RWPE2 (cell line): Measurements from ENCODE around the gene DPM1.
A peak's percentile ranks its signal among the peaks of the same experiment; 100 is the strongest.

Source experiments
- ATAC-seq: fragments of 200-7000 bp; cut with Tn5 transposase; 3 replicates; pipeline ENCODE4 v1.9.1; 2021; ENCODE audit warnings: low read depth
- DNase-seq: peaks from one replicate; pipeline ENCODE4 v3.0.0-alpha.2; 2020; ENCODE audit warnings: low spot score
- H3K27ac ChIP-seq: fragments of 450-650 bp; 2 replicates; pipeline ENCODE4 v1.5.1; 2017; ENCODE audit warnings: mild to moderate bottlenecking; ENCODE audit not compliant: poor library complexity, severe bottlenecking
- H3K27me3 ChIP-seq: fragments of 250-450 bp; sonication (Bioruptor Pico); 2 replicates; pipeline ENCODE4 v1.5.1; 2021; ENCODE audit warnings: mild to moderate bottlenecking, moderate library complexity; ENCODE audit not compliant: insufficient read depth, poor library complexity, severe bottlenecking
- H3K36me3 ChIP-seq: fragments of 250-450 bp; sonication (Bioruptor Pico); 2 replicates; pipeline ENCODE4 v1.5.1; 2020; ENCODE audit warnings: low read depth, mild to moderate bottlenecking, moderate library complexity
- H3K4me1 ChIP-seq: fragments of 250-450 bp; sonication (Bioruptor Pico); 2 replicates; pipeline ENCODE4 v1.5.1; 2021; ENCODE audit warnings: mild to moderate bottlenecking, moderate library complexity; ENCODE audit not compliant: insufficient read depth, poor library complexity, severe bottlenecking
- H3K4me3 ChIP-seq: fragments of 250-450 bp; sonication (Bioruptor Pico); 2 replicates; pipeline ENCODE4 v1.5.1; 2021; ENCODE audit warnings: mild to moderate bottlenecking, moderate library complexity; ENCODE audit not compliant: severe bottlenecking
- H3K9me3 ChIP-seq: fragments of 250-450 bp; sonication (Bioruptor Pico); 2 replicates; pipeline ENCODE4 v1.5.1; 2021; ENCODE audit warnings: mild to moderate bottlenecking, moderate library complexity; ENCODE audit not compliant: severe bottlenecking
- TF ChIP-seq, protein P1 (sequence below): fragments of 450-650 bp; IDR thresholded peaks from one replicate; pipeline ENCODE4 v1.5.1; 2017; ENCODE audit warnings: mild to moderate bottlenecking, moderate library complexity; ENCODE audit not compliant: poor library complexity, severe bottlenecking

Gene DPM1

DNA sequence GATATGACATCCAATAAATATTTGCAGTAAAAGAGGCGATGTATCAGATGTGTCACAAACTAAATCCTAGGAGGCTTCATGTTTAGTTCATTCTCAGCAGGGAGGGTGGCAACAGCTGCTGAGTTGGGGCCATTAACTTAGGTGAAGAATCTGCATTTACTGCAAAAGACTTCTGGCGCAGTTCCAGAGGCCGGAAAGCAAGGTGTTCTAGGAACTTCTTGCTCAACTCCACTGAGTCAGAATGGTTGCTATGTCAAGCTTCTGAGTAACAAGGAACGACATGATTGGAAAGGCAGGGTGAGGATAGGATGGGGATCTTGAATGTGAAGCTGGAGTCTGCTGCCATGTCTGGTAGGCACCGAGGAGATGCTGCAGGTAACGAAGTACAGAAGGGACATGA is 38.8 kb downstream of the DPM1 start:
- no peaks in the 10 kb centered on the region for H3K27me3 ChIP-seq
- H3K4me1 ChIP-seq = peaks cover 64% of the 10 kb centered on the region
- H3K4me3 ChIP-seq = no peak overlapping the region
- no peaks in the 10 kb centered on the region for H3K9me3 ChIP-seq
- ATAC-seq (peak; percentile 84), DNase-seq (peak; percentile 99)
- H3K27ac ChIP-seq = peak overlapping the region; percentile 30
- TF ChIP-seq, protein P1, sequence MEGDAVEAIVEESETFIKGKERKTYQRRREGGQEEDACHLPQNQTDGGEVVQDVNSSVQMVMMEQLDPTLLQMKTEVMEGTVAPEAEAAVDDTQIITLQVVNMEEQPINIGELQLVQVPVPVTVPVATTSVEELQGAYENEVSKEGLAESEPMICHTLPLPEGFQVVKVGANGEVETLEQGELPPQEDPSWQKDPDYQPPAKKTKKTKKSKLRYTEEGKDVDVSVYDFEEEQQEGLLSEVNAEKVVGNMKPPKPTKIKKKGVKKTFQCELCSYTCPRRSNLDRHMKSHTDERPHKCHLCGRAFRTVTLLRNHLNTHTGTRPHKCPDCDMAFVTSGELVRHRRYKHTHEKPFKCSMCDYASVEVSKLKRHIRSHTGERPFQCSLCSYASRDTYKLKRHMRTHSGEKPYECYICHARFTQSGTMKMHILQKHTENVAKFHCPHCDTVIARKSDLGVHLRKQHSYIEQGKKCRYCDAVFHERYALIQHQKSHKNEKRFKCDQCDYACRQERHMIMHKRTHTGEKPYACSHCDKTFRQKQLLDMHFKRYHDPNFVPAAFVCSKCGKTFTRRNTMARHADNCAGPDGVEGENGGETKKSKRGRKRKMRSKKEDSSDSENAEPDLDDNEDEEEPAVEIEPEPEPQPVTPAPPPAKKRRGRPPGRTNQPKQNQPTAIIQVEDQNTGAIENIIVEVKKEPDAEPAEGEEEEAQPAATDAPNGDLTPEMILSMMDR = no peak
- H3K36me3 ChIP-seq = peaks cover 61% of the 10 kb centered on the region

DNA sequence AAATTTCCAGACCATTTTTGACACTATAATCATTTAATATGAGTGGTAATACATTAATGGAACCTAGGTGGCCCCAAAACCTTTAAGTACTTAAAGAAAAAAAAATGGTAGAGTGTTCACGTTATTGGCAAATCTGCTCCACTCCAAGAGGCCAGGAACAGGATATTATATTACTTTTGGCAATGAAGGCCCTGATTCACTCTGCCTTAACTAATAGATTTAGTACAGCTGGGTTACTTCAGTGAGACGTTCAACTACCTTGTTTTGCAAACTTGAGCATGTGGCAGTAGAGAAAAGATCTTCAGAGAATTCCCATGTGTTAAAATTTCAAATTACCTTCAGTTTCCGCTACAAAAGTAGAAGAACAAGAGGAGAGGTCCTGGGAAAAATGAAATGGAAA is 39.9 kb downstream of the DPM1 start:
- Histone ChIP-seq H3K4me3 (no peak overlapping the region), H3K4me1 (peaks cover 75% of the 10 kb centered on the region), H3K27ac (peak overlapping the region; percentile 57), H3K27me3 (no peaks in the 10 kb centered on the region), H3K9me3 (no peaks in the 10 kb centered on the region), H3K36me3 (peaks cover 58% of the 10 kb centered on the region)
- TF ChIP-seq, protein P1 = no peak
- ATAC-seq = no peak
- DNase-seq = no peak

DNA sequence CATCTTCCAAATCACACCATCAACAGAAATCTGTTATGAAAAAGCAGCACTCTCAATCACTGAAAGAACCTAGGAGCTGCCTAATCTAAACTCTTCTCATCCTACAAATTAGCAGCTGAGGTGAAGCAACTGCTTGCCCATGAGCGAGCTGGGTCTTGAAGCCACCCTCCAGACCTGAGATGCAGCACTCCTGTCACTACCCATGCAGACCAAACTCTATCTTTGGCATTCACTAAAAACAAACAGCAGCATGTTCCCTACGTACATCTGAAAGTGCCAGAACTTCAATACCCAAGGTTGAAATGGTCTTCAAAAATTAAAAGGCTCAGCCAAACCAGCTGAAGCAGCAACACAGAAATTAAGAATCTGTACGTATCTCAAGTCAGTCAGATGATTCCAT is 41.4 kb downstream of the DPM1 start:
- H3K4me1 ChIP-seq = peaks cover 75% of the 10 kb centered on the region

DNA sequence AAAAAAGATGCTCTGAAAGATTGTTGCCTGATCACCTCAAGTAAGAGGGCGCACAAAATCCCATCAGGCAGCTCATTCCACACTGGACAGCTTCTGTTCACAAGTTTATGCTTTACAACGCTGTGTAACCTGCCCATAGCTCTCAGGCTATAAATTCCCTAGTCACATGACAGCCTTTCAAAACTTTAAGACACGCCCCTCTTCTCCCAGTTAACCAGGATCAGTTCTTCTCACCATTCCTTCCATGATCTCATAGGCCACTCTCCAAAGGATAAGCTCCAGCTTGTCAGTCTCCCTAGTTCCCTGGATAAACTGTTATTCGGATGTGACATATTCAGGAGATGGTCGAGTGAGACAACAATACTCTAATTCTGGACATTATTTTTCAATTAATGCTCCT is 42.1 kb downstream of the DPM1 start:
- DNase-seq (no peak), ATAC-seq (peak; percentile 58)
- no peaks in the 10 kb centered on the region for H3K9me3 ChIP-seq
- no peaks in the 10 kb centered on the region for H3K27me3 ChIP-seq
- peak overlapping the region; percentile 57 for H3K27ac ChIP-seq
- TF ChIP-seq, protein P1 = no peak
- H3K4me1 ChIP-seq = peaks cover 75% of the 10 kb centered on the region
- H3K36me3 ChIP-seq = peaks cover 67% of the 10 kb centered on the region
- no peak overlapping the region for H3K4me3 ChIP-seq

More for the DNA sequence above, 41.4 kb downstream of the DPM1 start:
- TF ChIP-seq, protein P1 = no peak
- no peaks in the 10 kb centered on the region for H3K9me3 ChIP-seq
- ATAC-seq (no peak), DNase-seq (no peak)
- H3K27me3 ChIP-seq = no peaks in the 10 kb centered on the region
- H3K4me3 ChIP-seq = no peak overlapping the region
- peaks cover 65% of the 10 kb centered on the region for H3K36me3 ChIP-seq
- peak overlapping the region; percentile 57 for H3K27ac ChIP-seq

DNA sequence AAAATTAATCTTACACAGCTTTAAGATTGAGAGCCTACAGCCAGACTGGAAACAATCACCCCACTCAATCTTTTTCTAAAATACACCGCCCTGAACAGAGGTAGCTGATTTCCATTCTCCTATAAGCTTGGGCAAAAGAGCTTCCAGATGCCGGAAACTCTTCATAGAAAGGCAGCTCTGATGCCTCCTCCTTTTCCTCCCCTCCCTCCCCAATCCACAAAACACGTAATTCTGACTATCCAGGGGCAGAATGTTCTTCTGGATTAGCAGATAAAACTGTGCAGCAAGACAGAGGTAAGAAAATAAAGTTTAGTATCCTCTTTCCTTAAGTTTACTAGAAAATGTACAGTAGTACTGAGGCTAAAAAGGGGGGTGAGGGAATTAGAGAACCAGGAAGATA is 42.9 kb downstream of the DPM1 start:
- Histone ChIP-seq H3K27ac (peak overlapping the region; percentile 57), H3K27me3 (no peaks in the 10 kb centered on the region), H3K4me1 (peaks cover 67% of the 10 kb centered on the region), H3K9me3 (no peaks in the 10 kb centered on the region), H3K36me3 (peaks cover 69% of the 10 kb centered on the region), H3K4me3 (no peak overlapping the region)
- ATAC-seq (peak; percentile 32), DNase-seq (no peak)
- TF ChIP-seq, protein P1 = no peak
